Keratinocyte (primary cell): ENCODE measurements around the gene RPL37A.

Experiments used
- EZH2 ChIP-seq: IDR thresholded peaks from one replicate; pipeline ENCODE4 v1.6.1; 2012; ENCODE audit warnings: inconsistent platforms, mild to moderate bottlenecking, low read length, moderate library complexity
- TF ChIP-seq, protein P1 (sequence below), 3 experiments: IDR thresholded peaks in 1 of 3; conservative IDR thresholded peaks in 1 of 3; optimal IDR thresholded peaks in 1 of 3; 2 replicates in 2 of 3; 3 replicates in 1 of 3; pipeline versions ENCODE3 to v1.5.1; 2011; ENCODE audit warnings: low read length in 3 of 3, mild to moderate bottlenecking in 3 of 3, moderate library complexity in 2 of 3, control low read depth in 1 of 3, inconsistent platforms in 1 of 3; ENCODE audit not compliant: insufficient read depth in 2 of 3; ENCODE audit errors: extremely low read depth in 1 of 3

DNA sequence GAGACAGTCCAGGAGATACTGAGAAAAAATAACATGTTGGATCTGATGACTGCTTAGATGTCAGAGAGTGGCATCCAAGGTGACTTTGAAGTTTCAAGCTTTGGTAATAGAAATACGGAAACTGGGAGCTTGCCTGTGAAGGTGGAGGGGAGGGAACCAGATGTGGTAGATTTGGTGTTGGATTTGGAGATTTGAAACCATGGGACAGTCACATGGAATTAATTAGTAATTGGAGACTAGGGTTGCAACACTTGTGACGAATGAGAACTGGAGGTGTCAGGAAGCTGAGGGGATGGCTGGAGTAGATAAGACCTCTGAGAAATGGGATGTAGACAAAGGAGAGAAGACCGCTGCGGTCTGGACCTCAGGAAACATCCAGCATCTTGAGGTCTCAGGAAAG, 46.7 kb downstream of the RPL37A start:
- TF ChIP-seq, protein P1, sequence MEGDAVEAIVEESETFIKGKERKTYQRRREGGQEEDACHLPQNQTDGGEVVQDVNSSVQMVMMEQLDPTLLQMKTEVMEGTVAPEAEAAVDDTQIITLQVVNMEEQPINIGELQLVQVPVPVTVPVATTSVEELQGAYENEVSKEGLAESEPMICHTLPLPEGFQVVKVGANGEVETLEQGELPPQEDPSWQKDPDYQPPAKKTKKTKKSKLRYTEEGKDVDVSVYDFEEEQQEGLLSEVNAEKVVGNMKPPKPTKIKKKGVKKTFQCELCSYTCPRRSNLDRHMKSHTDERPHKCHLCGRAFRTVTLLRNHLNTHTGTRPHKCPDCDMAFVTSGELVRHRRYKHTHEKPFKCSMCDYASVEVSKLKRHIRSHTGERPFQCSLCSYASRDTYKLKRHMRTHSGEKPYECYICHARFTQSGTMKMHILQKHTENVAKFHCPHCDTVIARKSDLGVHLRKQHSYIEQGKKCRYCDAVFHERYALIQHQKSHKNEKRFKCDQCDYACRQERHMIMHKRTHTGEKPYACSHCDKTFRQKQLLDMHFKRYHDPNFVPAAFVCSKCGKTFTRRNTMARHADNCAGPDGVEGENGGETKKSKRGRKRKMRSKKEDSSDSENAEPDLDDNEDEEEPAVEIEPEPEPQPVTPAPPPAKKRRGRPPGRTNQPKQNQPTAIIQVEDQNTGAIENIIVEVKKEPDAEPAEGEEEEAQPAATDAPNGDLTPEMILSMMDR (optimal IDR thresholded peaks at IDR 0.05 in 1 of 3, IDR thresholded peaks at IDR 0.05 in 1 of 3, conservative IDR thresholded peaks at IDR 0.05 in 1 of 3; ENCODE audit: extremely low read depth in 1 of 3, insufficient read depth in 2 of 3, low read length in 3 of 3) = no peak
- no peak for TF ChIP-seq EZH2
